ENCODE results near the gene LRMDA. TPM values are rescaled to one million over a fixed set of nuclear protein-coding genes. Genes with fewer than 3 reads are reported as not detected.
"Not testable (repeated sequence)": the region's sequence is repeated elsewhere in the genome, so short reads cannot be mapped to it uniquely, and the experiment has no call there.

LRMDA gene
- total and polyA plus RNA-seq, 2 donors: 7.9 to 17.7 TPM

DNA sequence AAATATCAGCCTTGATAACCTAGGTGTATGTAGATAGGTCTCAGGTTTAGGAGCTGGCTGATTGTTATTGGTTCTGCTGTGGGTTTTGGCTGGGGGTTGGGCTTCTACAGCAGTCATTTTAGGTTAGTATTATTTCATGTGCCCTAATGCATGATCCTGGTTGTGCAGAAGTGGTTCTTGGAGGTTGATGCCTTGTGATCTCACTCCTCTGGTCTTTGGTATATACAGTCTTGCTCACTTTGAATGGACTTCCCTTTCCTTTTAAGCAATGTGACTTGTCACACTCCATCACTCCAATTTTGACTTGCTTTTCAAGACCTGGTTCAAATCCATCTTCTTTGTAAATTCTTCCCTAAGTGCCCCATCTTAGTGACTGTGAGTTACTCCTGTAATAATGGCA is 188.9 kb downstream of the LRMDA start:
- Histone ChIP-seq H3K36me3 (ENCODE audit: insufficient read depth) (no peaks in the 10 kb centered on the region), H3K4me1 (ENCODE audit: insufficient read depth) (no peaks in the 10 kb centered on the region), H3K4me3 (ENCODE audit: low read depth, low read length) (no peak overlapping the region), H3K27ac (ENCODE audit: low read depth) (no peak overlapping the region)
- no peak for DNase-seq (ENCODE audit: extremely low spot score)

DNA sequence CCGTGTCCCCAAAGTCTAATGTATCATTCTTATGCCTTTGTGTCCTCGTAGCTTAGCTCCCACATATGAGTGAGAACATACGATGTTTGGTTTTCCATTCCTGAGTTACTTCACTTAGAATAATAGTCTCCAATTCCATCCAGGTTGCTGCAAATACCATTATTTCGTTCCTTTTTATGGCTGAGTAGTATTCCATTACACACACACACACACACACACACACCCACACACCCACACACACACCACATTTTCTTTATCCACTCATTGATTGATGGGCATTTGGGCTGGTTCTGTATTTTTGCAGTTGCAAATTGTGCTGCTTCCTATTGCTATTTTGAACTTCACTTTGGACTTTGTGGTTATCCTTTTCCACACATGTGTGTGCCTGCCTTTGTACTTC is 189.6 kb downstream of the LRMDA start:
- H3K27ac ChIP-seq (ENCODE audit: low read depth); H3K4me1 ChIP-seq (ENCODE audit: insufficient read depth); DNase-seq (ENCODE audit: extremely low spot score); H3K4me3 ChIP-seq (ENCODE audit: low read depth, low read length); H3K36me3 ChIP-seq (ENCODE audit: insufficient read depth): not testable (repeated sequence)
- 97% methylated on average over 4 of the region's 4 CpGs for WGBS

DNA sequence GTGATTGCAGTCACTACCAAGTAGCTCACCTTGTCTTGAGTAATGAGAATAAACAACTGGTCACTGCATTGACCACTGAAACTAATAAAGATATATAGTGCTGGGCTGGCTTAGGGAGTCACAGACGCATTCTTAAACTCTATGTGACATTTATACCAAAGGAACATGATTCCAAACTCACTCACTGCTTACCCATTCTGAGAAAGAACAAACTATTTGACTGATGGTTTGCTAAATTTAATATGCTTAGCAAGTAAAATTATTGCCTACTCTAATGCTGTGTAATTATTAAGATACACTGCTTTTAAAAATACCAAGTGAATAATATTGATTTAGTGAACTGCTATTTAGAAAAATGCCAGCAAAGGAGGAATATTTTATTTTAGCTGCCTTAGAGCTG is 191.1 kb downstream of the LRMDA start:
- H3K4me3 ChIP-seq (ENCODE audit: low read depth, low read length): no peak overlapping the region
- H3K4me1 ChIP-seq (ENCODE audit: insufficient read depth): no peaks in the 10 kb centered on the region
- no peak overlapping the region for H3K27ac ChIP-seq (ENCODE audit: low read depth)
- DNase-seq (ENCODE audit: extremely low spot score): no peak
- WGBS: 96% methylated on average over 1 of the region's 1 CpG
- no peaks in the 10 kb centered on the region for H3K36me3 ChIP-seq (ENCODE audit: insufficient read depth)

DNA sequence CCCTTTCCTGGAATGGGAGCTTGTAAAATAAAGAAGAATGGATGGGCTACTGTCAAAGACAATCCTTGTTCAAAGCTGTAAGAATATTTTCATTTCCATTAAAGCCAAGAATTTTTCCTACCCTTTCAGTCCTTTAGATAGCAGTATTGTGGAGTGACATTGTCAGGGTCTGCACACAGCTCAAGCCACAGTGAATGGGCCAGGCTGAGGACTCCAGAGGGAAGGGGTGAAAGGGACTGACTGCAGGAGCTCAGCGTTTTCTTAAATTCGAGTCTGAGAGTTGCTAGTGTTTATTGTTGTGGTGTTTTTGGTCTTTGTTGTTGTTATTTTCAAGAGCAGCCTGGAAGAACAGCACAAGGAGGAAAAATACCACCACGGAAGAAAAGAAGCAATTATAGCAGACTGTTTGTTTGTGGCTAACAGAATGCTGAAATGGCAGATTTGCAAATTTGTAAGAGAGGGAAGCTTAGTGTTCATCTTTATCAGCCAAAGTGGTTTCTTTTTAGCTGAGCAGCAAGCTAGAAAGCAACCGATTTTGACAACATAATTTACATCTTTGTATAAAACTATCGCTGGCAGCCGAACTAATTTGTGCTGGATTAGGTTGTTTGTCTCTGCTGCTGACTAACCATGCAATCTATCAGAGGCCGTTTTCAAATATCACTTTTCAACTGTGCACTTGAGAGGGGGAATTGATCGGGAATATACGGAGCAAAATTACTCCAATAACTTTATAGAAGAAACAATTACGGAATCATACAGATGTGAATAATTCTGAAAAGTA is 192.1 kb downstream of the LRMDA start:
- Histone ChIP-seq H3K36me3 (ENCODE audit: insufficient read depth) (no peaks in the 10 kb centered on the region), H3K27ac (ENCODE audit: low read depth) (no peak overlapping the region), H3K4me1 (ENCODE audit: insufficient read depth) (no peaks in the 10 kb centered on the region), H3K4me3 (ENCODE audit: low read depth, low read length) (no peak overlapping the region)
- no peak for DNase-seq (ENCODE audit: extremely low spot score)
- WGBS: 59% methylated on average over 10 of the region's 10 CpGs

DNA sequence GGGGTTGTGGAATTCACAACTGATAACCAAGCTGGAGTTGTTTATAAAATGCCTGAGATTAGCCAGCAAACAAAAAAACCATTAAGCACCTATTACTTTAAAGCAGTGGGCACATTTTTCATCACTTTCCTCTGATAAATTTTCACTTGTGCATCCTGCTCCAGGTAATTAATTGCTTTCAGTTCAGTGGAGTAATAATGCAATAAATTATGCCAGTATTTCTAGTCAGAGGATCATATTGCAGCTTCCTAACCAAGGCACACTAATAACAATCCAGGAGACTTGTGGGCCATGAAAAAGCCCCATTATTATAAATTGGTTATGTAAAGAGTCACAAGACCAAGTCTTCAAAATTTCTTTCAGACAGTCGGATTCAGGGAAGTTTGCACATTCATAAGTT is 193.2 kb downstream of the LRMDA start:
- Histone ChIP-seq H3K4me3 (ENCODE audit: low read depth, low read length) (no peak overlapping the region), H3K27ac (ENCODE audit: low read depth) (no peak overlapping the region), H3K36me3 (ENCODE audit: insufficient read depth) (no peaks in the 10 kb centered on the region), H3K4me1 (ENCODE audit: insufficient read depth) (no peaks in the 10 kb centered on the region)
- DNase-seq (ENCODE audit: extremely low spot score): no peak
- 92% methylated on average over 1 of the region's 1 CpG for WGBS

DNA sequence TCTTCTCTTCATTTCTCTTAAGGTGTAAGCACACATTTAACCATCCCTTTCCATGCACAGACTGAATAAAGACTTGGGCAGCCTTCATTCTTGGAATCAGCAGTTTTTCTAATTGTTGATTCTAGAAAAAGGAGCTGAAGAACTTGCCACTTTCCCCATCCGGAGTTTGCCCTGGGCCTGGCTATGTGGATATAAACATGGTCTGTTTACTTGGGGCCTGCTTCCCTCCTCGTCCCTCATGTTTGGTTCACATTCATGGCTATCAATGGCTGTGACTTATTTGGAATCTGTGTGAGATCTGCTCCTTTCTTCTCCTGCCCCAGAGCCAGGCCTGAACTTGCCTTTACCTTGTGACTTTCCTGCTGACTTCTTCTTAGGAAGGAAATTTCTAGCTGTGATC is 199.3 kb downstream of the LRMDA start:
- Histone ChIP-seq H3K4me3 (ENCODE audit: low read depth, low read length) (no peak overlapping the region), H3K27ac (ENCODE audit: low read depth) (no peak overlapping the region), H3K4me1 (ENCODE audit: insufficient read depth) (no peaks in the 10 kb centered on the region), H3K36me3 (ENCODE audit: insufficient read depth) (no peaks in the 10 kb centered on the region)
- 85% methylated on average over 2 of the region's 2 CpGs for WGBS
- DNase-seq (ENCODE audit: extremely low spot score): no peak

DNA sequence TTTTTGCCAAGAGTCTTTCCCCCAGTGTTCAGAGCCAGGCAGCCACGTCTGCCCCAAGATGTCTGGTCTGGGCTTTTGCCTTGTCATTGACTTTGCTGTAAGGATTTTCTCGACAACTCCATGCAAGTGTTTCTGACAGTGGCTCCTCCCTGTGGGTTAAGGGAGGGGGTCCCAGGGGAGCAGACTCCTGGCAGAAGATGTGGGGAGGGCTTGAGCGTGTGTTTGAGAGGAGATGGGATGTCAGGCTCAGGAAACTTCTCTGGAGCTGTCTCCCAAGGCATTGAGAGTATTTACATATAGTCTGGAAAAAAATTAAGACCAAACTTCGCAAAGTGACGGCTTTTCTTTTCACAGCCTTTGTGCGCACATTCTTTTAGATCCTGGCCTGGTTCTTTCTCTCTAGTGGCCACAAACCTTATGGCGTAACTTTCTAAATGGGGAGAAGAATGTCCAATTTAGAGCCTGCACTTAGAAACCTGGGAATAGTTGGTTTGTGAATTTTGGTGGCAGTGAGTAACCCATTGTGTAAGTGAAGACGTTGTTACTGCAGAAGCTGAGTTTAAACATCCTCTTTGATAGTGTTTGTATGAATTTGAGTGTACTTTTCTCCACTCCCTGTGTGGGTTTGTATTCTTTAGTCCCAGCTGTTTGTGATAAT is 201.5 kb downstream of the LRMDA start:
- H3K4me3 ChIP-seq (ENCODE audit: low read depth, low read length): no peak overlapping the region
- no peak overlapping the region for H3K27ac ChIP-seq (ENCODE audit: low read depth)
- WGBS: 88% methylated on average over 8 of the region's 8 CpGs
- H3K4me1 ChIP-seq (ENCODE audit: insufficient read depth): no peaks in the 10 kb centered on the region
- no peaks in the 10 kb centered on the region for H3K36me3 ChIP-seq (ENCODE audit: insufficient read depth)
- no peak for DNase-seq (ENCODE audit: extremely low spot score)

DNA sequence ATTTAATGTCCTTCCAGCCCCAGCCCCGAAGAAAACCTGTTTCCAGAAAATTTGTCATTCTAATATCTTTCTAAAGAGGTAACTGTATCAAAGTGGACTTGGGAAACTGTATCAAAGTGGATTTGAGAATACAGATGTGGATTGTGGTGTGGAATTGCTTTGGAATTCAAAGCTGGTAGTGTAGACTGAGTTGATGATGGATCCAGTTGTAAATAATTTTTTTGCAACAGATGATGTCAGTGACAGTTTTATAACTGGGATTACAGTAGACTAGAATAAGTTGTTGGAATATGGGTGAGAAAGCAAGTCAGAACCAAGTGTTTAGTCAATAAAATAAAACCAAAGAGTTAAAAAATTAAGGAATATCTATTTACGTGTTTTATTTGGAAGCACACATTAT is 202.1 kb downstream of the LRMDA start:
- H3K4me1 ChIP-seq (ENCODE audit: insufficient read depth): no peaks in the 10 kb centered on the region
- 88% methylated on average over 2 of the region's 2 CpGs for WGBS
- H3K4me3 ChIP-seq (ENCODE audit: low read depth, low read length): no peak overlapping the region
- no peaks in the 10 kb centered on the region for H3K36me3 ChIP-seq (ENCODE audit: insufficient read depth)
- H3K27ac ChIP-seq (ENCODE audit: low read depth): no peak overlapping the region
- no peak for DNase-seq (ENCODE audit: extremely low spot score)

DNA sequence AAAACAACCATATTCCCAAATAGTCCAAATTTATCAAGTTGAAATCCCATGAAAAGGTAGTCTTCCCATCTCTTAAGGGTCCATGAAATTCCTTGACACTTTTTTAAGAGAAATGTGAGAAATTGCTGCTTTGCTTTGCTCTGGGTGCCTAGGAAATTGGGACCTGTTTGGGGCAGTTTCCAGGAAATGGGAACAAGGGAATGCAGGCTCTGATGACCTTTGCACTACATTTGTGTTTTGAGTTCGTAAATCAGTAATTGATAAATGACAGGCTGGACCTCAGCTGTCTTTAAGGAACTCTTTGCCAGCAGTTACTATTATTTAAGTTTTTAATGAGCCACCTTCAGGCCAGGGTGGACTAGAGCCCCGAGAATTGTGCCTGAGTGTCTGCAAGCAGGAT is 203.5 kb downstream of the LRMDA start:
- WGBS: 91% methylated on average over 2 of the region's 2 CpGs
- no peaks in the 10 kb centered on the region for H3K36me3 ChIP-seq (ENCODE audit: insufficient read depth)
- H3K27ac ChIP-seq (ENCODE audit: low read depth): no peak overlapping the region
- H3K4me1 ChIP-seq (ENCODE audit: insufficient read depth): no peaks in the 10 kb centered on the region
- no peak overlapping the region for H3K4me3 ChIP-seq (ENCODE audit: low read depth, low read length)
- no peak for DNase-seq (ENCODE audit: extremely low spot score)

DNA sequence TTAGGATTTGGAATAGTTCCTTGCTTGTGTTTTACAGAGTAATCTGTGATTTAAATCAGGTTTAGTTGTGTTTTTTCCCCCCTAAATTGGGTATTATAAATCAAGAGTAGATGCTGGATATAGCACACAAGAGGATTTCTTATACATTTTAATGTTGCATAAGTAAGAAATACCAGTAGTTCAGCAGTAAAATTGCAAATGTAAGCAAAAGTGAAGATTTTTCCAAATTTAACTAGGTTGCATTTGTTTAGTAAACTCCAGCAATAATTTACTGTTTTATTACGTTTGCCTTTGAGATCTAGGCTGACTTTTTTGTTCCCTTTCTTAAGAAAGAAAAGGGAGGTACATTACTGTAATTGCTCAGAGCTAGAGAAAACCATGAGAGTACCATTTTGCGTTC is 207.3 kb downstream of the LRMDA start:
- Histone ChIP-seq H3K36me3 (ENCODE audit: insufficient read depth) (no peaks in the 10 kb centered on the region), H3K4me1 (ENCODE audit: insufficient read depth) (no peaks in the 10 kb centered on the region), H3K4me3 (ENCODE audit: low read depth, low read length) (no peak overlapping the region), H3K27ac (ENCODE audit: low read depth) (no peak overlapping the region)
- no peak for DNase-seq (ENCODE audit: extremely low spot score)
- WGBS: 82% methylated on average over 2 of the region's 2 CpGs

DNA sequence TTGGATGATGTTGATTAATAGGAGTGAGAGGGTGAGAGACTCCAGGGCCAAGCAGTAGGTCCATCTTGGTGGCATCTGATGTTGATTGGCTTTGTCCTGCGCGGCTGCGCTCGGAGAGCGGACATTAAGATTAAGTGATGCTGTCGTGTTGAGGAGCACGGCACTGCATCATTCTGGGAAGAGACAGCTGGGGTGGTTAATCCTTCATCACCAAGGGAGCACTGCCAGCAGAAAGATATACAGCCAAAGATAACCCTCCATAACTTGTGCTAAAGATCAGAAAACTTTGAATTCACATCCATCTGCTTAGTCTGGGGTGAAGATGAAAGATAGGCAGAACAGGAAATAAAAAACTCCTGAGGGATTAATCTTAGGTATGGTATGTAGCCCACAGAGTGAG is 208.3 kb downstream of the LRMDA start:
- 76% methylated on average over 7 of the region's 7 CpGs for WGBS
- DNase-seq (ENCODE audit: extremely low spot score): no peak
- no peaks in the 10 kb centered on the region for H3K4me1 ChIP-seq (ENCODE audit: insufficient read depth)
- H3K36me3 ChIP-seq (ENCODE audit: insufficient read depth): no peaks in the 10 kb centered on the region
- no peak overlapping the region for H3K4me3 ChIP-seq (ENCODE audit: low read depth, low read length)
- no peak overlapping the region for H3K27ac ChIP-seq (ENCODE audit: low read depth)

DNA sequence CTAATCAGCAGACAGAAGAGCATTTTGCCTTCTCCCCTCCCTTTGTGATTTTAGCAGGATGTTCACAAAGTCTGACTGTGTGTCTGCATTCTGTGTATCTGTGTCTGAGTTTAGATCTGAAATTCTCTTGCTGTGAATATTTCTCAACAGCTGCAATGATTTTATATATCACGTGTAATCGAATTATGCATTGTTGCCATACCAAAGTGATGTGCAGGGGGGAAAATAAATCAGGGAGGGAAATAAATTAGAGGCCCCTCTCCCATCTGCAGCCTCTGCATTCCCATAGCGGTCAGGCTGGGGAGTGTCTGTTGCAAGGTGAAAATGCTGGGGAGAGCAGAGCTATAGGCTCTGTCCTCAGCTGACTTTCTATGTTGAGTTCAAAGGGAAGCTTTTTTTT is 209.0 kb downstream of the LRMDA start:
- no peak overlapping the region for H3K27ac ChIP-seq (ENCODE audit: low read depth)
- H3K4me1 ChIP-seq (ENCODE audit: insufficient read depth): no peaks in the 10 kb centered on the region
- H3K4me3 ChIP-seq (ENCODE audit: low read depth, low read length): no peak overlapping the region
- 65% methylated on average over 3 of the region's 3 CpGs for WGBS
- DNase-seq (ENCODE audit: extremely low spot score): no peak
- no peaks in the 10 kb centered on the region for H3K36me3 ChIP-seq (ENCODE audit: insufficient read depth)

DNA sequence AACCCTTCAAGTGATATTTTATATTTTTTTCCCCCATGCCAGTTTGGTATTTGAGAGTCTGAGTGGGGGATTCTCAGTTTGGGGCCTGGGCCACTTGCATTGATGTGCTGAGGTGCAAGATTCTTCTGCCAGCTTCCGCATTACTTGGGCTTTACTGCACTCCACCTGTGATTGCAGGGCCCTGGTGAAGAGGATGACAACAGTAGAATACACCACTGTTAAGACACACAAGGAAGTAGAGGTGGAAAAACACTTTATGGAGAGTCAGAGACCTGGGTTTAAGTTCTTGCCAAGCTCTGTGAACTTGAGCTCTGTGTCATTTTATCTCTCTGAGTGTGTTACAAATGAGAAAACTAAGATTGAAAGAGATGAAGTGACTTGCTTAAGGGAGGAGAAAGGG is 209.4 kb downstream of the LRMDA start:
- H3K4me1 ChIP-seq (ENCODE audit: insufficient read depth): no peaks in the 10 kb centered on the region

DNA sequence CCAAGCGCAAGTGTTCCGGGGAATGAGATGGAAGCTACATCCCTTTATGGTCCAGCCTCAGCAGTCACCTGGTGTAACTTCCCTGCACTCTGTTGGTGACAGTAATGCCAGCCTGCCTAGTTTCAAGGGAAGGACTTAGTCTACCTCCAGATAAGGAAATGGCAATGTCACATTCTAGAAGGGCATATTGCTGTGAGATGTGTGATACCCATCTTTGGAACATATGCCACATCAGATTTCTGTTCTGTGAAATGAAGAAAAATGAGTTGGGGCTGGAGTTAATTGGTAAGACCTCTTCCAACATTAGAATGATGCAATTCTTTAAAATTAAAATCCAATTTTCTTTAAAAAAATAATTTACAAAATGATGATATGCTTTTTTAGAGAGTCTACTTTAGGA is 212.0 kb downstream of the LRMDA start:
- 98% methylated on average over 2 of the region's 2 CpGs for WGBS
- H3K4me3 ChIP-seq (ENCODE audit: low read depth, low read length): no peak overlapping the region
- H3K27ac ChIP-seq (ENCODE audit: low read depth): no peak overlapping the region
- H3K36me3 ChIP-seq (ENCODE audit: insufficient read depth): no peaks in the 10 kb centered on the region
- no peaks in the 10 kb centered on the region for H3K4me1 ChIP-seq (ENCODE audit: insufficient read depth)
- no peak for DNase-seq (ENCODE audit: extremely low spot score)

More for the DNA sequence above, 209.4 kb downstream of the LRMDA start:
- Histone ChIP-seq H3K36me3 (ENCODE audit: insufficient read depth) (no peaks in the 10 kb centered on the region), H3K4me3 (ENCODE audit: low read depth, low read length) (no peak overlapping the region), H3K27ac (ENCODE audit: low read depth) (no peak overlapping the region)
- 98% methylated on average over 1 of the region's 1 CpG for WGBS
- DNase-seq (ENCODE audit: extremely low spot score): no peak

Measured in urinary bladder (tissue), 4 donors.